ENCODE data around the gene CXXC5.
"Not testable (repeated sequence)": the region's sequence is repeated elsewhere in the genome, so short reads cannot be mapped to it uniquely, and the experiment has no call there.

DNA sequence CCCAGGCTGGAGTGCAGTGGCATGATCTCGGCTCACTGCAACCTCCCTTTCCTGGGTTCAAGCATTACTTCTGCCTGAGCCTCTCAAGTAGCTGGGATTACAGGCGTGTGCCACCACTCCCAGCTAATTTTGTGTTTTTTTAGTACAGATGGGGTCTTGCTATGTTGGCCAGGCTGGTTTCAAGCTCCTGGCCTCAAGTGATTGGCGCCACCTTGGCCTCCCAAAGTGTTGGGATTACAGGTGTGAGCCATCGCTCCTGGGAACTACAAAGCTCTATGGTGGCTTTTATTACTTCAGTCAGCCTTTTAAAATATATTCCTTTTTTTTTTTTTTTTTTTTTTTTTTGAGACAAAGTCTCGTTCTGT is 49.6 kb upstream of the CXXC5 start:
- TF ChIP-seq, protein P1, sequence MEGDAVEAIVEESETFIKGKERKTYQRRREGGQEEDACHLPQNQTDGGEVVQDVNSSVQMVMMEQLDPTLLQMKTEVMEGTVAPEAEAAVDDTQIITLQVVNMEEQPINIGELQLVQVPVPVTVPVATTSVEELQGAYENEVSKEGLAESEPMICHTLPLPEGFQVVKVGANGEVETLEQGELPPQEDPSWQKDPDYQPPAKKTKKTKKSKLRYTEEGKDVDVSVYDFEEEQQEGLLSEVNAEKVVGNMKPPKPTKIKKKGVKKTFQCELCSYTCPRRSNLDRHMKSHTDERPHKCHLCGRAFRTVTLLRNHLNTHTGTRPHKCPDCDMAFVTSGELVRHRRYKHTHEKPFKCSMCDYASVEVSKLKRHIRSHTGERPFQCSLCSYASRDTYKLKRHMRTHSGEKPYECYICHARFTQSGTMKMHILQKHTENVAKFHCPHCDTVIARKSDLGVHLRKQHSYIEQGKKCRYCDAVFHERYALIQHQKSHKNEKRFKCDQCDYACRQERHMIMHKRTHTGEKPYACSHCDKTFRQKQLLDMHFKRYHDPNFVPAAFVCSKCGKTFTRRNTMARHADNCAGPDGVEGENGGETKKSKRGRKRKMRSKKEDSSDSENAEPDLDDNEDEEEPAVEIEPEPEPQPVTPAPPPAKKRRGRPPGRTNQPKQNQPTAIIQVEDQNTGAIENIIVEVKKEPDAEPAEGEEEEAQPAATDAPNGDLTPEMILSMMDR (IDR thresholded peaks at IDR 0.05; ENCODE audit: borderline replicate concordance, extremely low read depth, low read length, poor library complexity, severe bottlenecking), result not testable (repeated sequence)
- TF ChIP-seq EZH2 (IDR thresholded peaks at IDR 0.05; ENCODE audit: borderline replicate concordance, low read depth, low read length, severe bottlenecking), result not testable (repeated sequence)

Measured in DND-41 (cell line).